HG03378 (cell line): Measurements from ENCODE around the gene RXRA.

Experiments used
- ATAC-seq: cut with Tn5 transposase; IDR thresholded peaks from one replicate; pipeline ENCODE4 v1.9.1; 2021; ENCODE audit warnings: mild to moderate bottlenecking, moderate library complexity; ENCODE audit not compliant: unreplicated experiment

RXRA gene

GRCh38 chr9:134441227-134442084, 115.2 kb downstream of the RXRA start:
- no peak for ATAC-seq

- ATAC-seq = no peak
Measured at GRCh38 chr9:134442085-134442474, 115.8 kb downstream of the RXRA start.

- no peak for ATAC-seq
Measured at GRCh38 chr9:134442486-134443173, 116.4 kb downstream of the RXRA start.

- peak; percentile 74 for ATAC-seq
Measured at GRCh38 chr9:134443174-134444037, 117.2 kb downstream of the RXRA start.

- no peak for ATAC-seq
Measured at GRCh38 chr9:134444038-134444315, 117.7 kb downstream of the RXRA start.

GRCh38 chr9:134445000-134445399, 118.7 kb downstream of the RXRA start:
- ATAC-seq = no peak

GRCh38 chr9:134449180-134449916, 123.1 kb downstream of the RXRA start:
- peak; percentile 60 for ATAC-seq

GRCh38 chr9:134451700-134452458, 125.6 kb downstream of the RXRA start:
- no peak for ATAC-seq

GRCh38 chr9:134452728-134453127, 126.5 kb downstream of the RXRA start:
- no peak for ATAC-seq

- ATAC-seq = no peak
Measured at GRCh38 chr9:134453776-134454475, 127.7 kb downstream of the RXRA start.

GRCh38 chr9:134454476-134454857, 128.2 kb downstream of the RXRA start:
- no peak for ATAC-seq

GRCh38 chr9:134455021-134455471, 128.8 kb downstream of the RXRA start:
- ATAC-seq = no peak

GRCh38 chr9:134455537-134455933, 129.3 kb downstream of the RXRA start:
- ATAC-seq = no peak

- ATAC-seq = no peak
Measured at GRCh38 chr9:134455934-134456755, 129.9 kb downstream of the RXRA start.

- no peak for ATAC-seq
Measured at GRCh38 chr9:134456756-134457305, 130.6 kb downstream of the RXRA start.

GRCh38 chr9:134457321-134458206, 131.3 kb downstream of the RXRA start:
- no peak for ATAC-seq
